IMR-90 (cell line): ENCODE measurements around the gene NEUROG1. TPM values are rescaled to one million over a fixed set of nuclear protein-coding genes. Genes with fewer than 3 reads are reported as not detected.

Experiments
- ATAC-seq: fragments of 200-7000 bp; cut with Tn5 transposase; 2 replicates; pipeline ENCODE4 v1.9.1; 2020; ENCODE audit warnings: low read depth, mild to moderate bottlenecking, moderate library complexity
- BruUV-seq: library from RNA; stranded (reverse); fragments of 400-500 nt; replicated peaks from 2 replicates; lab custom pipeline; 2021; lab: Mats Ljungman, UMichigan
- CTCF ChIA-PET: fragments of 300-600 bp; formaldehyde crosslinking; extraction: SDS; loops from one replicate; lab custom pipeline; 2021; ENCODE audit warnings: antibody characterized with exemption; lab: Yijun Ruan, JAX
- POLR2A ChIA-PET: fragments of 300-600 bp; sonication (Branson Sonifier 250); formaldehyde crosslinking; loops from one replicate; lab custom pipeline; 2022; ENCODE audit warnings: antibody characterized with exemption; ENCODE audit not compliant: unreplicated experiment; lab: Charles Lee
- DNase-seq: peaks from one replicate; pipeline ENCODE4 v3.0.0; 2013
- H2AFZ ChIP-seq: replicated peaks from 2 replicates; pipeline ENCODE3; 2013; ENCODE audit warnings: low read length, mild to moderate bottlenecking; ENCODE audit not compliant: poor library complexity
- H2AK5ac ChIP-seq: 2 replicates; pipeline ENCODE4 v1.6.1; 2013; ENCODE audit warnings: low read depth, low read length, inconsistent platforms
- H2AK9ac ChIP-seq: replicated peaks from 2 replicates; pipeline ENCODE3; 2013; ENCODE audit warnings: mild to moderate bottlenecking, low read depth, low read length, moderate library complexity; ENCODE audit not compliant: poor library complexity
- H2BK120ac ChIP-seq: 2 replicates; pipeline ENCODE4 v1.6.1; 2013; ENCODE audit warnings: low read depth, low read length, inconsistent platforms
- H2BK15ac ChIP-seq: 3 replicates; pipeline ENCODE4 v1.6.1; 2013; ENCODE audit warnings: low read depth, low read length, inconsistent platforms
- H2BK20ac ChIP-seq: 2 replicates; pipeline ENCODE4 v1.6.1; 2013; ENCODE audit warnings: low read depth, mild to moderate bottlenecking, inconsistent platforms, low read length, moderate library complexity
- H2BK5ac ChIP-seq: 2 replicates; pipeline ENCODE4 v1.6.1; 2013; ENCODE audit warnings: mild to moderate bottlenecking, low read depth, low read length, inconsistent platforms; ENCODE audit not compliant: poor library complexity, severe bottlenecking
- H3K14ac ChIP-seq: replicated peaks from 2 replicates; pipeline ENCODE4 v1.6.1; 2013; ENCODE audit warnings: low read depth, low read length, inconsistent platforms
- H3K18ac ChIP-seq: 2 replicates; pipeline ENCODE4 v1.6.1; 2013; ENCODE audit warnings: low read depth, low read length, control low read depth
- H3K23ac ChIP-seq: 2 replicates; pipeline ENCODE4 v1.6.1; 2013; ENCODE audit warnings: low read depth, low read length, inconsistent platforms
- H3K27ac ChIP-seq: 2 replicates; pipeline ENCODE4 v1.5.1; 2013; ENCODE audit warnings: mild to moderate bottlenecking, control low read depth, low read length; ENCODE audit not compliant: insufficient read depth
- H3K27me3 ChIP-seq: 2 replicates; pipeline ENCODE4 v1.6.1; 2013; ENCODE audit warnings: low read length; ENCODE audit not compliant: control insufficient read depth, insufficient read depth
- H3K36me3 ChIP-seq: 2 replicates; pipeline ENCODE4 v1.6.1; 2013; ENCODE audit warnings: low read length, mixed read lengths; ENCODE audit not compliant: control insufficient read depth, insufficient read depth
- H3K4ac ChIP-seq: 2 replicates; pipeline ENCODE4 v1.6.1; 2013; ENCODE audit warnings: low read depth, low read length, inconsistent platforms
- H3K4me1 ChIP-seq: 2 replicates; pipeline ENCODE4 v1.6.1; 2013; ENCODE audit warnings: low read length, mixed read lengths; ENCODE audit not compliant: control insufficient read depth, insufficient read depth
- H3K4me2 ChIP-seq: 2 replicates; pipeline ENCODE4 v1.6.1; 2013; ENCODE audit warnings: low read depth, mild to moderate bottlenecking, control low read depth, low read length, moderate library complexity
- H3K4me3 ChIP-seq: 2 replicates; pipeline ENCODE4 v1.5.1; 2013; ENCODE audit warnings: low read depth, mild to moderate bottlenecking, control low read depth, low read length, moderate library complexity; ENCODE audit not compliant: insufficient read depth
- H3K56ac ChIP-seq: 2 replicates; pipeline ENCODE4 v1.6.1; 2013; ENCODE audit warnings: low read length, inconsistent platforms; ENCODE audit not compliant: insufficient read depth; ENCODE audit errors: extremely low read depth
- H3K79me1 ChIP-seq, 2 experiments: 2 replicates each; pipeline ENCODE4 v1.6.1; 2013; ENCODE audit warnings: low read length in 2 of 2, inconsistent platforms in 1 of 2, low read depth in 1 of 2
- H3K9ac ChIP-seq: 2 replicates; pipeline ENCODE4 v1.6.1; 2013; ENCODE audit warnings: low read depth, low read length, control low read depth
- H3K9me1 ChIP-seq: 2 replicates; pipeline ENCODE4 v1.6.1; 2013; ENCODE audit warnings: low read length, inconsistent platforms; ENCODE audit not compliant: insufficient read depth
- H3K9me3 ChIP-seq: 2 replicates; pipeline ENCODE4 v1.6.1; 2013; ENCODE audit warnings: low read length; ENCODE audit not compliant: control insufficient read depth, insufficient read depth
- H4K20me1 ChIP-seq: 2 replicates; pipeline ENCODE4 v1.6.1; 2013; ENCODE audit warnings: low read length, inconsistent platforms; ENCODE audit not compliant: insufficient read depth
- H4K5ac ChIP-seq: 2 replicates; pipeline ENCODE4 v1.6.1; 2013; ENCODE audit warnings: mild to moderate bottlenecking, low read depth, low read length, control low read depth
- H4K8ac ChIP-seq, 2 experiments: 2 replicates each; pipeline ENCODE4 v1.6.1; 2013; ENCODE audit warnings: low read depth in 2 of 2, low read length in 2 of 2, control low read depth in 1 of 2, inconsistent platforms in 1 of 2
- H4K91ac ChIP-seq: 2 replicates; pipeline ENCODE4 v1.6.1; 2013; ENCODE audit warnings: low read depth, low read length, inconsistent platforms; ENCODE audit not compliant: insufficient read depth
- BHLHE40 ChIP-seq: fragments of 150-350 bp; IDR thresholded peaks from 2 replicates; pipeline ENCODE4 v1.6.1; 2016; ENCODE audit warnings: mild to moderate bottlenecking, low read depth, low read length
- CEBPB ChIP-seq: IDR thresholded peaks from 2 replicates; pipeline ENCODE4 v1.6.1; 2012; ENCODE audit warnings: low read depth, low read length, improper control_type of control experiment
- CHD1 ChIP-seq: IDR thresholded peaks from 2 replicates; pipeline ENCODE4 v1.6.1; 2012; ENCODE audit warnings: low read depth, low read length, improper control_type of control experiment
- FOS ChIP-seq: fragments of 150-350 bp; IDR thresholded peaks from 2 replicates; pipeline ENCODE4 v1.6.1; 2016; ENCODE audit warnings: low read depth, low read length
- MAFK ChIP-seq: IDR thresholded peaks from 2 replicates; pipeline ENCODE4 v1.6.1; 2012; ENCODE audit warnings: low read depth, low read length, improper control_type of control experiment
- MAZ ChIP-seq: IDR thresholded peaks from 2 replicates; pipeline ENCODE4 v1.6.1; 2012; ENCODE audit warnings: low read depth, mild to moderate bottlenecking, low read length, improper control_type of control experiment, moderate library complexity, borderline replicate concordance
- MXI1 ChIP-seq: IDR thresholded peaks from 2 replicates; pipeline ENCODE4 v1.6.1; 2012; ENCODE audit warnings: low read depth, mild to moderate bottlenecking, low read length, moderate library complexity, borderline replicate concordance
- NFE2L2 ChIP-seq: fragments of 150-350 bp; IDR thresholded peaks from 2 replicates; pipeline ENCODE4 v1.6.1; 2016; ENCODE audit warnings: low read depth, mild to moderate bottlenecking, low read length
- POLR2A ChIP-seq: IDR thresholded peaks from 2 replicates; pipeline ENCODE4 v1.6.1; 2012; ENCODE audit warnings: mild to moderate bottlenecking, low read depth, low read length
- RAD21 ChIP-seq: IDR thresholded peaks from 2 replicates; pipeline ENCODE4 v1.6.1; 2012; ENCODE audit warnings: low read length, improper control_type of control experiment
- RCOR1 ChIP-seq: IDR thresholded peaks from 2 replicates; pipeline ENCODE4 v1.6.1; 2012; ENCODE audit warnings: mild to moderate bottlenecking, low read length, improper control_type of control experiment; ENCODE audit not compliant: insufficient replicate concordance
- RFX5 ChIP-seq: IDR thresholded peaks from 2 replicates; pipeline ENCODE4 v1.8.0; 2012; ENCODE audit warnings: low read depth, mild to moderate bottlenecking, low read length, moderate library complexity
- SMC3 ChIP-seq: fragments of 150-350 bp; IDR thresholded peaks from 2 replicates; pipeline ENCODE4 v1.6.1; 2016; ENCODE audit warnings: low read depth, mild to moderate bottlenecking, antibody characterized with exemption, low read length, moderate library complexity
- WGBS, 2 experiments: methylation state at CpG; one replicate each; pipeline versions ENCODE4 v1.1.5 to v1.1.7; 2013; ENCODE audit warnings: missing lambda C conversion rate in 2 of 2; ENCODE audit not compliant: insufficient read length in 1 of 2; ENCODE audit errors: extremely low coverage in 2 of 2; 5-methylcytosine and 5-hydroxymethylcytosine counted together
- dilution Hi-C: fragments of 300-500 bp; cut with HindIII; formaldehyde crosslinking; loops from one replicate; pipeline ENCODE4 v1.14.3; 2018; ENCODE audit warnings: low sequenced_read_pairs; ENCODE audit not compliant: unreplicated experiment
- in situ Hi-C: fragments of 300-500 bp; cut with MboI; formaldehyde crosslinking; loops from 3 replicates; pipeline ENCODE4 v1.14.3; 2019; ENCODE audit warnings: low sequenced_read_pairs, inconsistent platforms, mixed read lengths
- intact Hi-C: fragments of 100-400 bp; cut with micrococcal nuclease; formaldehyde crosslinking; loops from 2 replicates; pipeline ENCODE4 v1.10.0; 2022
- polyA plus RNA-seq, 3 experiments: library from polyadenylated mRNA; depleted of rRNA; stranded (reverse); fragments of >200 nt; gene quantifications; 2 replicates each; pipeline ENCODE4 v1.2.3, GENCODE V29; 2012; ENCODE audit warnings: low replicate concordance in 1 of 3
- total RNA-seq: library from RNA; depleted of rRNA; stranded (reverse); fragments of >200 nt; gene quantifications from 2 replicates; pipeline ENCODE4 v1.2.3, GENCODE V29; 2012
- TF ChIP-seq, protein P1 (sequence below): fragments of 150-350 bp; IDR thresholded peaks from 2 replicates; pipeline ENCODE4 v1.6.1; 2016; ENCODE audit warnings: low read depth, mild to moderate bottlenecking, low read length, moderate library complexity, borderline replicate concordance
- TF ChIP-seq, protein P2 (sequence below): conservative IDR thresholded peaks from 2 replicates; pipeline ENCODE4 v1.5.1; 2012; ENCODE audit warnings: mild to moderate bottlenecking, low read depth, low read length, improper control_type of control experiment
- TF ChIP-seq, protein P3 (sequence below): fragments of 150-350 bp; IDR thresholded peaks from 2 replicates; pipeline ENCODE4 v1.6.1; 2017; ENCODE audit warnings: mild to moderate bottlenecking, antibody characterized with exemption, low read length, low read depth

Gene NEUROG1
- total and polyA plus RNA-seq, 2 of the 4 experiments (the other 2 are of a cell fraction): not detected

DNA sequence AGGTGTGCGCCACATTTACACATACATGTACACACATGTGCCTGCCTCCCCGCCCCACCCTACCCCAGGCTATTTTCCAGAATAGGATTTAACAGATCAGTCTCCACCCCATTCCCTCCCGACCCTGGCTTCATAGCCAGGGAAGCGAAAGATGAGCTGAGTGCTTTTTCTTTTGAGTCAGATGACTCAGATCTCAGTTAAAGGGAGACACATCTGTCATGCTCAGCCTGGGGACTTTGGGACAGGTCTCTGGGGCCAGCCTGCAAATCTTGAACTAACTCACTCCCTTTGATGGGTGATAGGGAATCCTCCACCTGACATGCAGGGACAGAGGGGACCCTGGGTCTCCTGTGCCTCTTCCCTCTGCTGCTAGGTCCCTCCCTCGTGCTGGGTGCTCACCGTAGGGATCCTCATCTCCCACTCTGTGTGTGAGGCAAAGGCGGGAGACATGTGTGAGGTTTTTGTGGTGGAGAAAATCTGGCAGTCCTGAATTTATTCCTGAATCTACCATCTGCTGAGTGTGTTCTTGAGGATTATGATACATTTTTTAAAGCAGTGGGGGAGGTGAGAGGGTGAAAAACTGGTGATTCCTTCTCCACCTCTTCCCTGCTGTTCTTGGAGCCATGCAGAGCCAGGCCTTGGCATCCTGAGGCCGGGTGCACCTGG, 37.7 kb downstream of the NEUROG1 start:
- peaks cover 10% of the 10 kb centered on the region for H3K4me1 ChIP-seq
- no peaks in the 10 kb centered on the region for H4K20me1 ChIP-seq
- no peaks in the 10 kb centered on the region for H3K9me3 ChIP-seq
- H2AK5ac ChIP-seq: no peak overlapping the region
- no peak overlapping the region for H2AFZ ChIP-seq
- no peaks in the 10 kb centered on the region for H3K79me1 ChIP-seq
- H3K9me1 ChIP-seq: no peaks in the 10 kb centered on the region
- H3K23ac ChIP-seq: no peak overlapping the region
- no peak overlapping the region for H4K5ac ChIP-seq
- BruUV-seq: no TSS peak
- POLR2A ChIA-PET: no interaction called here
- intact Hi-C loops (no loop called here), dilution Hi-C loops (no loop called here), in situ Hi-C loops (no loop called here)
- H2BK120ac ChIP-seq: no peak overlapping the region
- no peak for TF ChIP-seq MAFK
- TF ChIP-seq CEBPB: no peak
- no peak for TF ChIP-seq FOS
- TF ChIP-seq, protein P1, sequence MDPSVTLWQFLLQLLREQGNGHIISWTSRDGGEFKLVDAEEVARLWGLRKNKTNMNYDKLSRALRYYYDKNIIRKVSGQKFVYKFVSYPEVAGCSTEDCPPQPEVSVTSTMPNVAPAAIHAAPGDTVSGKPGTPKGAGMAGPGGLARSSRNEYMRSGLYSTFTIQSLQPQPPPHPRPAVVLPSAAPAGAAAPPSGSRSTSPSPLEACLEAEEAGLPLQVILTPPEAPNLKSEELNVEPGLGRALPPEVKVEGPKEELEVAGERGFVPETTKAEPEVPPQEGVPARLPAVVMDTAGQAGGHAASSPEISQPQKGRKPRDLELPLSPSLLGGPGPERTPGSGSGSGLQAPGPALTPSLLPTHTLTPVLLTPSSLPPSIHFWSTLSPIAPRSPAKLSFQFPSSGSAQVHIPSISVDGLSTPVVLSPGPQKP: no peak
- no peak for TF ChIP-seq SMC3
- TF ChIP-seq MAZ: no peak
- TF ChIP-seq, protein P2, sequence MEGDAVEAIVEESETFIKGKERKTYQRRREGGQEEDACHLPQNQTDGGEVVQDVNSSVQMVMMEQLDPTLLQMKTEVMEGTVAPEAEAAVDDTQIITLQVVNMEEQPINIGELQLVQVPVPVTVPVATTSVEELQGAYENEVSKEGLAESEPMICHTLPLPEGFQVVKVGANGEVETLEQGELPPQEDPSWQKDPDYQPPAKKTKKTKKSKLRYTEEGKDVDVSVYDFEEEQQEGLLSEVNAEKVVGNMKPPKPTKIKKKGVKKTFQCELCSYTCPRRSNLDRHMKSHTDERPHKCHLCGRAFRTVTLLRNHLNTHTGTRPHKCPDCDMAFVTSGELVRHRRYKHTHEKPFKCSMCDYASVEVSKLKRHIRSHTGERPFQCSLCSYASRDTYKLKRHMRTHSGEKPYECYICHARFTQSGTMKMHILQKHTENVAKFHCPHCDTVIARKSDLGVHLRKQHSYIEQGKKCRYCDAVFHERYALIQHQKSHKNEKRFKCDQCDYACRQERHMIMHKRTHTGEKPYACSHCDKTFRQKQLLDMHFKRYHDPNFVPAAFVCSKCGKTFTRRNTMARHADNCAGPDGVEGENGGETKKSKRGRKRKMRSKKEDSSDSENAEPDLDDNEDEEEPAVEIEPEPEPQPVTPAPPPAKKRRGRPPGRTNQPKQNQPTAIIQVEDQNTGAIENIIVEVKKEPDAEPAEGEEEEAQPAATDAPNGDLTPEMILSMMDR: no peak
- no peak for TF ChIP-seq BHLHE40
- no peak for TF ChIP-seq CHD1
- TF ChIP-seq RFX5: no peak
- no peak for TF ChIP-seq NFE2L2
- no peak for TF ChIP-seq RCOR1
- TF ChIP-seq POLR2A: no peak
- TF ChIP-seq MXI1: no peak
- TF ChIP-seq RAD21: no peak
- TF ChIP-seq, protein P3, sequence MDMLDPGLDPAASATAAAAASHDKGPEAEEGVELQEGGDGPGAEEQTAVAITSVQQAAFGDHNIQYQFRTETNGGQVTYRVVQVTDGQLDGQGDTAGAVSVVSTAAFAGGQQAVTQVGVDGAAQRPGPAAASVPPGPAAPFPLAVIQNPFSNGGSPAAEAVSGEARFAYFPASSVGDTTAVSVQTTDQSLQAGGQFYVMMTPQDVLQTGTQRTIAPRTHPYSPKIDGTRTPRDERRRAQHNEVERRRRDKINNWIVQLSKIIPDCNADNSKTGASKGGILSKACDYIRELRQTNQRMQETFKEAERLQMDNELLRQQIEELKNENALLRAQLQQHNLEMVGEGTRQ: no peak
- H2AK9ac ChIP-seq: no peak overlapping the region
- no peak overlapping the region for H2BK5ac ChIP-seq
- no peak overlapping the region for H3K9ac ChIP-seq
- no peak overlapping the region for H3K18ac ChIP-seq
- WGBS, 2 experiments: 40% methylated on average over 1 of the region's 8 CpGs; no CpG with 5 or more reads in 1 of the 2 experiments
- H2BK20ac ChIP-seq: no peak overlapping the region
- no peak overlapping the region for H3K14ac ChIP-seq
- peaks cover 39% of the 10 kb centered on the region for H3K27me3 ChIP-seq
- no peak overlapping the region for H4K8ac ChIP-seq
- no peak overlapping the region for H3K4me2 ChIP-seq
- no peaks in the 10 kb centered on the region for H3K36me3 ChIP-seq
- H3K4me3 ChIP-seq: no peak overlapping the region
- H3K56ac ChIP-seq: no peak overlapping the region
- H3K27ac ChIP-seq: no peak overlapping the region
- CTCF ChIA-PET: no interaction called here
- ATAC-seq: no peak
- H4K91ac ChIP-seq: no peak overlapping the region
- H3K4ac ChIP-seq: no peak overlapping the region
- no peak overlapping the region for H2BK15ac ChIP-seq
- no peak for DNase-seq
